Measurements from ENCODE around the gene CELF2.

The CELF2 gene

GRCh38 chr10:11282661-11283060 is 265.0 kb downstream of the CELF2 start:
- no peak for DNase-seq

GRCh38 chr10:11284291-11285085 is 266.8 kb downstream of the CELF2 start:
- no peak for DNase-seq

GRCh38 chr10:11285171-11285570 is 267.5 kb downstream of the CELF2 start:
- no peak for DNase-seq

- no peak for DNase-seq
Observed at GRCh38 chr10:11286261-11286852, 268.7 kb downstream of the CELF2 start.

- DNase-seq = no peak
Observed at GRCh38 chr10:11288302-11288701, 270.6 kb downstream of the CELF2 start.

GRCh38 chr10:11290156-11290890 is 272.7 kb downstream of the CELF2 start:
- no peak for DNase-seq

- DNase-seq = no peak
Observed at GRCh38 chr10:11292576-11293302, 275.1 kb downstream of the CELF2 start.

- DNase-seq = no peak
Observed at GRCh38 chr10:11293332-11293731, 275.7 kb downstream of the CELF2 start.

GRCh38 chr10:11294831-11295450 is 277.3 kb downstream of the CELF2 start:
- no peak for DNase-seq

GRCh38 chr10:11295492-11295891 is 277.8 kb downstream of the CELF2 start:
- DNase-seq = no peak

GRCh38 chr10:11297136-11297535 is 279.5 kb downstream of the CELF2 start:
- no peak for DNase-seq

- DNase-seq = no peak
Observed at GRCh38 chr10:11298116-11298515, 280.4 kb downstream of the CELF2 start.

- no peak for DNase-seq
Observed at GRCh38 chr10:11299125-11299524, 281.5 kb downstream of the CELF2 start.

- DNase-seq = no peak
Observed at GRCh38 chr10:11300026-11300425, 282.4 kb downstream of the CELF2 start.

- no peak for DNase-seq
Observed at GRCh38 chr10:11300563-11300962, 282.9 kb downstream of the CELF2 start.

GRCh38 chr10:11301571-11302111 is 284.0 kb downstream of the CELF2 start:
- no peak for DNase-seq

- DNase-seq = no peak
Observed at GRCh38 chr10:11302181-11302580, 284.5 kb downstream of the CELF2 start.

- no peak for DNase-seq
Observed at GRCh38 chr10:11303361-11304170, 285.9 kb downstream of the CELF2 start.

GRCh38 chr10:11304906-11305585 is 287.4 kb downstream of the CELF2 start:
- DNase-seq = no peak

GRCh38 chr10:11305825-11306593 is 288.3 kb downstream of the CELF2 start:
- no peak for DNase-seq
